GM19239 (cell line): ENCODE measurements around the gene SPATA4.

ENCODE experiments used
- DNase-seq: peaks from one replicate; pipeline ENCODE4 v3.0.0; 2011; ENCODE audit warnings: low spot score; ENCODE audit not compliant: insufficient read length
- FAIRE-seq: peaks from 2 replicates; lab custom pipeline; 2011; peaks lifted over from hg19 to GRCh38; lab: Jason Lieb, UNC

Gene SPATA4

DNA sequence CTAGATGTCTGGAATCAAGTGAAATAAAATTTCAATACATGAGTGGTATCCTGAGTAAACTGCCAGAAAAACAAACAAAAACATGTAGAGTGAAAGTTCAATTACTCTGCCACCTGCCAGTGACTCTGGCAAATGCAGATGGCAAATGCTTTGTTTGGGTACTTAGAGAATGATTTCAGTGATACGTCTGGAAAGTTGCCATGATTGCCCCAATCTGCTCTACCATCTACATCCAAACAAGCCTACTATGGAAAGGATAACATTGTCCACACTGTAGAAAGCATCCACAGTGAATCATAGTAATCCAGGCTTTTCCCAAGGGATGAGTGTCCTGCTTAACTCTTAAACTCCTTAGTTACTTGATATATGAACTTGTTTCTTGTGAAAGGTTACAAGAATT, 3.4 kb downstream of the SPATA4 start:
- no peak for DNase-seq

DNA sequence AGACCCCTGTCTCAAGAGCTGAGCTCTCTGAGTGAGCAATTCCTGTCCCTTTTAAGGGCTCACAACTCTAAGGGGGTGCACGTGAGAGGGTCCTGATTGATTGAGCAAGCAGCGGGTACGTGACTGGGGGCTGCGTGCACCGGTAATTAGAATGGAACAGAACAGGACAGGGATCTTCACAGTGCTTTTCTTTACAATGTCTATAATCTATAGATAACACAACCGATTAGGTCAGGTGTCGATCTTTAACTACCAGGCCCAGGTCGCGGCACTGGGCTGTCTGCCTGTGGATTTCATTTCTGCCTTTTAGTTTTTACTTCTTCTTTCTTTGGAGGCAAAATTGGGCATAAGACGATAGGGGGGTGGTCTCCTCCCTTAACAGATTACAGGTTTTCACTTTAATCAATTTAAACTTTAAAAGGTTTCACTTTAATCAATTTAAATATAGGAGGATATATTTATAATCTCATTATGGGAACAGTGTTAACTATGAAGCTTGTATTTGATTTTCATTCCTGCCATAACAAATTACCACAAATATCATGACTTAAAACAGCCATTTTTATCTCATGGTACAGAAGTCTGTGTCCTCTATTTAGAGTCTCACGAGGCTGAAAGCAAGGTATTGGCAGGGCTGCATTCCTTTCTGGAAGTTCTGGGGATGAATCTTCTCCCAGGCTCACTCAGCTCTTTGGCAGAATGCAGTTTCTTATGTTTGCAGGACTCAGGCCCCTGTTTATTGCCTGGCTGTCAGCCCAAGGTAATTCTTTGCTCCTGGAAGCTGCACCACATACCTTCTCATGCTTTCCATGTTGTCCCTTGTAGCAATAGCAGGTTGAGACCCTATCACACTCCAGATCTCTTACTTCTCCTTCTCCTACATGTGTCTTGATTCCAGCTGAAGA, 5.2 kb downstream of the SPATA4 start:
- DNase-seq, result no peak
- no peak for FAIRE-seq

More for the DNA sequence above, 3.4 kb downstream of the SPATA4 start:
- no peak for FAIRE-seq

DNA sequence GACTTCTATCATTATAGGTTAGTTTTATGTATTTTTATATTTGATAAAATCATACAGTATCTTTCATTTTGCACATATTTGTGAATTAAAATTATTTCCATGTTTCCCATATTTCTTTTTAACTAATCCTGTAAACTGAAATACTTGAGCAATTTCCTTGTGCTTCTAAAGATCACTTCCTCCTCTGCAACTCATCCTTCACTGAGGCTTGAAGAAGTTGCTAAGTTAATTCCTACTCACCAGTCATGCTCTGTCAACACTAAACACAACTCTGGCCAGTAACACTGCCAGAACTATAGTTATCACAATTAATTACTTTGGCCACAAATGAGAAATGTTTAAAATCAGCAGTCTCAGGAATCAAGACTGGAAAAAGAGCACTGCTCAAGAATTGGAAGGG, 6.7 kb downstream of the SPATA4 start:
- FAIRE-seq (no peak), DNase-seq (no peak)

DNA sequence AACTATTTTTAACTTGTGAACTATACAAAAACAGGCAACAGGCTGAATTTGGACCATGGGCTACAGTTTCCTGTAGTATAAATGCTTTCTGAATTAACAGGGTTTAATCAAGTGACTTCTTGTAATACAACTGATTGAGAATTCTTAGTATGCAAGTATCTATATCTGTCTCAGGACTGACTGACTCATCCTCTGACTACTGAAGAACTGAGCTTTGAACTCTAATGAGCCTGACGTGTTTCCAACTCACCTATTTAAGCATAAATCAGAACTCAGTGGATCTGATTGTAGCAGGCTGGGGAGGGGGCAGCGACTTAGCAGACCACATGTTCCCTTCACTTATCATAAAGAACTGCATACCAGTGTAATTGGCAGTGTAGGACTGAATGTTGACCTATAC, 7.8 kb downstream of the SPATA4 start:
- FAIRE-seq, result no peak

DNA sequence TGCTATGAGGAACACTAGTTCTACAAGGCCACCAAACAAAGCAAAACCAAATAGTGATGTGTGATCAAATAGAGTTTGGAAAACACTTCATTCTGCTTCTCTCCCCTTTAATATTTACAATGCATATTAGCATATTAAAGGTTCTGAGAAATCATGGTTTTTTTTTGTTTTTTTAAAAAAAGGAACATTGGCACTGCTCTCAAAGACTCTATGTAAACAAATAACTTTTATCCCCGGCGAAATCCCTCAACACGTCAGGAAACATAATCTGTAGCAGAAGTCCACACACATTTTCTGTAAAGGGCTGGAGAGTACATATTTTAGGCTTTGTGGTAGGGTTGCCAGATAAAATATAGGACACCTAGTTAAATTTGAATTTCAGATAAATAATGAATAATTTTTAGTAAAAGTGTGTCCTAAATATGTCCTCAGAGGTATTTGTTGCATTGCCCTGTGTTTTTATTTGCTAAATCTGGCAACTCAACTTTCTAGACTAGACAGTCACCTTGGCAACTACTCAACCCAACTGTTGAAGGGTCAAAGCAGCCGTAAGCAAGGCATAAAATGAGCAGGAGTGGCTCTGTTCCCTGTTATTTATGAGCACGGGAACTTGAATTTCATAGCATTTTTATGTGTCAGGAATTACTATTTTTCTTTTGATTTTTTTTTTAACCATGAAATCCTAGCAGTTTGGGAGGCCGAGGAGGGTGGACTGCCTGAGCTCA, 8.6 kb downstream of the SPATA4 start:
- DNase-seq (no peak), FAIRE-seq (no peak)

More for the DNA sequence above, 7.8 kb downstream of the SPATA4 start:
- DNase-seq, result no peak

DNA sequence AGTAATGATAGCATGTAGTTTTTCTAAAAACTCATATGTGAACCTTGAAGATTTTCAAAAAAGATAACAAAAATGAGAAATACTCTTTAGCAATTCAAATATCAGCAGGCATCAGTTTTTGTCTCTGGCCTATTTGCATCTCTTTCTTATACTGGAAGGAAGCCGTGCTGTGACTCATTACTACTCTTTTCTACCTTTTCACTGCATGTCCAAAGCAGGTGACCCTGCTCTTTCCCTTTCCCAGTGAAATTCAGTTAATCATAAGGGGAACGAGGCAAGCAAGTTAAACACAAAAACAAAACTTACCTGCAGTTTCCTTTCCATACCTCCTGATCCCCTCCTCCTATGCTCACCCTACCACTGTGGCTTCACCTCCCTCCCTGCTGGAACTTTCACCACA, 9.3 kb downstream of the SPATA4 start:
- FAIRE-seq, result no peak
- no peak for DNase-seq

DNA sequence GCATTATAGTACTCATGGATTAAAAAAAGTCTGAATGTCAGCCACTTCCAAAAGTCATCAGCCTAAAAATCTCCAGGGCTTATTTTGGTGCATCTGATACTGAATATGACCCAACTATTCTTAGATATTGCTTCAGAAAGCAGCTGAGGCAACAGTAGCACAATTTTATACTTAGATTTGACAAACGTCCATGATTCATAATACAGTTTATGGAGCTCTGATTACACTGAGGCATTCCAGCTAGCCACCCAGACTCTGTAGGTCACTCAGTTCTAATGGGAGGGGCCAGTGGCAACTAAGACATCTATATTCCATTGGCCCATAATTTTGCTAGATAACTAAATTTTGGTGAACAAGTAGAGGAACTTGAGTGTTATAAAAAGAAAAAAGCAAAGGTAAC, 10.3 kb downstream of the SPATA4 start:
- DNase-seq (no peak), FAIRE-seq (no peak)

DNA sequence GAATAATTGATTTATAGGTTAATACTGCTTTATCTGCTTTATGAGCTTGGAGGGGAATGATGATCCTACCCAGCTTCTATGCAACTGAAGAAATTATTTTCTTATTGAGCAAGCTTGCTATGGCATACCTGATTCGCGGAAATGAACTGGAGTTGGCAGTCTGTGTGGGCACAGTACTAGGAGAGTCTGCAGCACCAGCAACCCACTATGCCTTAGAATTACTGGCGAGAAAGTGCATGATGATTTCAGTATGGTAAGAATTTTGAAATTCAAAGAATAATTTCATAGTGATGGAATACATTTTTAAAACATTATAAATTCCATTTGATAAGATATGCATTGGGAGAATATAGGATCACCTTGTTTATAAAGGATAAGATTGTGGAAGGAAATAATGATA, 32.3 kb downstream of the SPATA4 start:
- no peak for FAIRE-seq
- DNase-seq, result no peak

DNA sequence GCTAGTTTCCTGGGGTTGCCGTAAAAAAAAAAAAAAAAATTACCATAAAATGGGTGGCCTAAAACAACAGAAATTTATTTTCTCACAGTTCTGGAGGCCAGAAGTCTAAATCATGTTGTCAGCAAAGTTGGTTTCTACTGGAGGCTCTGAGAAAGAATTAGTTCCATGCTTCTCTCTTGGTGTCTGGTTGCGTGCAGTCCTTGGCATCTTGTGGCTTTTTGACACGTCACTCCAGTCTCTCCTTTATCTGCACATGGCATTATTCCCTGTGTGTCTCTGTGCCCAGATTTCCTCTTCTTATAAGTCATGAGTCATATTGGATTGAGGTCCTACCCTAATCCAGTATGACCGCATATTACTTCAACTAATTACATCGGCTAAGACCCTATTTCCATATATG, 38.7 kb downstream of the SPATA4 start:
- no peak for DNase-seq
- FAIRE-seq, result no peak

DNA sequence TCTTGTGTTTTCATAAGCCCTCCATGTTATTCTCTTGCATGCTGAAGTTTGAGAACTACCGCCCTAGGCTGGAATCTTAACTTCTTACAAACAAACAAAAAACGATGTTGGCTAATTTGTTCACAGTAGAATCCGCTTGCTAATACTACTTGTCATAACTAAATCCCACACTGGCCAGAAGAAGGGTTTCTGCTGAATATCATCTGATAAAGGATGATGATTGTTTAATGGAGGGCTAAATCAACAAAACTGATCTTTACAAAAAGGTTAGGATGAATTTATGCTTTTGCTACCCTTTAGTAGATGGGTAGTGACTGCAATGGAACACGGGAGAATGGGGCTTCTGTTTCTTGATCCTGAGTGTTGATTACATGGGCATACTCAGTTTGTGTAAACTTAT, 42.3 kb downstream of the SPATA4 start:
- FAIRE-seq (no peak), DNase-seq (no peak)

DNA sequence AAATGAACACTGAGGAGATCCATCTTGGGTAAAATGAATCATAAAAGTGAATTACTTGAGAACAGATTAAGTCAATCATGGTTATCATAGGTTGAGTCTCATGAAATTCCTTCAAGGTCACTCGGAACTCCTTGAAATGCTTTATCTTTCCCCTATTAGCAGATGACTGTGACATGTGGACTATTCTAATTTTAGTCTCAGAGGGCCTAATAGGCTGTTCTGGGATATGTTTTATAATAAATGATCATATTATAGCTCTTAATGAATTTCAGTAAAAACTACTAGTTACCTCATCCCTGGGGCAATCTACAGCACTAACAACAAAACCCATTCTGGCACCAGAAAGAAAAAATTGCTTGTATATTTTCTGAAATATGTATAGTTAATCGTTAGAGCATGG, 44.7 kb downstream of the SPATA4 start:
- FAIRE-seq (no peak), DNase-seq (no peak)

DNA sequence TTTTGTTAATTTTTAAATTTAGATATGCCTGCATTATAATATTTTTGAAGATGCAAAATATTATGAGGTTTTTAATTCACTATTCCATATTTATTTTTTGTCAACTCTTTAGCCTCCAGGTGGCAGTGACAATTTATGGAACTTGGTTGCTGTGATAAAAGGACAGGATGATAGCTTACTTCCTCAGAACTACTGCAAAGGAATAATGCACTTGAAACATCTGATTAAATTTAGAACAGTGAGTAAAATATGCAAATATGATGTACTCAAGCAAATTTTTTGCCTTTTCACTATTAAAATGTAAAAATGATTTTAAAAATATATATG, 45.1 kb downstream of the SPATA4 start:
- DNase-seq (no peak), FAIRE-seq (no peak)

DNA sequence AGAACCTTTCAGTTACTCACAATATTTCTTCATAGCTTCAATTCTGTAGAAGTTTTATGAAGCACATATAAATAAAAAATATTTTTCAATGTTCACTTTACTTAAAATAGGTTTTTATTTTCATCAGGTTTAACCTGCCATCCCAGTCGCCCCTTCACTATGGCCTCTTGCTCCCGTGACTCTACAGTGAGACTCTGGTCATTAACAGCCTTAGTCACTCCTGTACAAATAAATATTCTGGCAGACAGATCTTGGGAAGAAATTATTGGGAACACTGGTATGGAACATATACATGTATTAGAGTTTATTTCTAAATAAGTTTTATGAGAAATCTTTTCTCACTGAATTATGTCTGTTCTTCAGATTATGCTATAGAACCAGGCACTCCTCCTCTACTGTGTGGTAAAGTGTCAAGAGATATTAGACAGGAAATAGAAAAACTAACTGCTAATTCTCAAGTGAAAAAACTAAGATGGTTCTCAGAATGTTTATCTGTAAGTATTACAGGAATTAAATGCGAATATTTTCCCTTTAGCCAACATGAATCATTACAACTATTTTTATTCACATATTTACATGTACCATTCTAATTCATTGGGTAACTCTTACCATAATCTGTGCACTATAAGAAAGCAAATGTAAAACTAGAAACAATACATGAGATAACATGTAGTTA, 45.6 kb downstream of the SPATA4 start:
- DNase-seq (no peak), FAIRE-seq (no peak)

DNA sequence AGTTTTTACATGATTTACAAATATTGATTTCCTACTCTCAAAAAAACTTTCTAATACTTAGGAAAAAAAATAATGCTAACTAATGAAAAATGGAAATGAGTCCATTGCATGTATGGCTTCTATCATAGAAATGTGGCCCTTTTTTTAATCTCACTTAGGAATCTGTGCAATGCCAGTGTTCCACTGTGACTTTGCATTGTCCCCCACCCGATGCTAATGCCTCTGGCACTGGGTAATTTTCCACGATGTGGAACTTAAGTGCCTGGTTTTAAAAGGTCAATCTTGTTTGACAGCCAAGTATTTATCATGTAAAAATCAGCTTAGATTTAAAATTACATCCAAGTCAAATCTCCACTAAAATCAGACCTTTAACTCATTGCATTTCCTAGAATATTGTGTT, 53.1 kb downstream of the SPATA4 start:
- no peak for FAIRE-seq
- DNase-seq, result no peak

DNA sequence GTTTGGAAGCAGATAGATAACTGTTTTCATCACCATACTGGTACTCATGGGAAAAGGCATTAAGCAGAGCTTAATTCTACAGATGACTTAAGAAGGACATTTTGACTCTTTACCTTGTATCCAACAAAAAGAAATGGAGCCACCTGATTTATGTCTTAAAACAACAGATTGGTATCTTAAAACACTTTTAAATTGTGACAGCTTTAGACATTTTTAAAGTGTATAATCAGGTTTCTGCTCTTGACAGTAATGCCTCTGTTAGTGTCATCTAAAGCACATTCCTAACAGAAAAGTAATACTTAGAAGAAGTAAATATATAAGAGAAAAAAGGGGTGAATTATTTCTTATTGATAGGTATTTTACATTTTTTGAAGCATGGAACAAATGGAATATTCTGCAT, 55.9 kb downstream of the SPATA4 start:
- no peak for FAIRE-seq
- DNase-seq, result no peak

DNA sequence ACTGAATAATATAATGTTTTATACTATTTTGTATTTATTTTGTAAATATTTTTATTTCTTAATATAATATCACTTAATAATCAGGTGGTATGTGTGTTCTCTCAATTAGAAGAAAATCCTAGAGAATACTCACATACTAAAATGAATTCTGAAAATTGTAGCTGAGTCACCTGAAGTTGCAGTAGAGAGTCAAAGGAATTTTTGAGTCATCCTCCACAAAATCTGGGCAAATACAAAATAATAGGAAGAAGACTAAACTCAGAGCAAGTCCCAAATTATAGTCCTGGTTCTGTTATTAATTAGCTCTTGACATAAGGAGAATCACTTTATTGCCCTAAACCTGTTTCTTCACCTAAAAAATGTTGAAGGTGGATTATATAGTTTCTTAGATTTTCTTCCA, 57.8 kb downstream of the SPATA4 start:
- no peak for DNase-seq
- FAIRE-seq, result no peak

DNA sequence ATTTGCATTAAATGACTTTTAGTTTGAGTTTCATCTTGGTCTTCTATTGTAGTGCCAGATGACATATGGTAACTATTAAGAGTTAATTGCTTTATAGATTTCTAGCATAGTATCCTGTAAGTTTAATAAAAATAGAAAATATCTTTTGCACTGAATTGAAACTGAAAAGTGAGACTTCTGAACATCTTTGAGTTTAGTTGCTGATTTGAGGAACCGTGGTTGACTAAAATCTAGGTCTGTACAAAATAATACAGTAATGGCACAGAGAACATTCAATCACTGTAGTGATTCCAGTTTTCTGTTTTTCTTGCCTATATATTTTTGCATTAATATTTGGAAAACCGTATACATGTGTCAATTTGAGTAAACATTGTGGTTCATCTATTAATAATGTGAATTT, 60.7 kb downstream of the SPATA4 start:
- DNase-seq (no peak), FAIRE-seq (no peak)
